HG02610 (cell line): Measurements from ENCODE around the gene UBTFL1.
"Not testable (repeated sequence)": the region's sequence is repeated elsewhere in the genome, so short reads cannot be mapped to it uniquely, and the experiment has no call there.

Experiments
- ATAC-seq: cut with Tn5 transposase; IDR thresholded peaks from one replicate; pipeline ENCODE4 v1.9.1; 2021; ENCODE audit warnings: mild to moderate bottlenecking, moderate library complexity; ENCODE audit not compliant: unreplicated experiment

UBTFL1 gene, protein sequence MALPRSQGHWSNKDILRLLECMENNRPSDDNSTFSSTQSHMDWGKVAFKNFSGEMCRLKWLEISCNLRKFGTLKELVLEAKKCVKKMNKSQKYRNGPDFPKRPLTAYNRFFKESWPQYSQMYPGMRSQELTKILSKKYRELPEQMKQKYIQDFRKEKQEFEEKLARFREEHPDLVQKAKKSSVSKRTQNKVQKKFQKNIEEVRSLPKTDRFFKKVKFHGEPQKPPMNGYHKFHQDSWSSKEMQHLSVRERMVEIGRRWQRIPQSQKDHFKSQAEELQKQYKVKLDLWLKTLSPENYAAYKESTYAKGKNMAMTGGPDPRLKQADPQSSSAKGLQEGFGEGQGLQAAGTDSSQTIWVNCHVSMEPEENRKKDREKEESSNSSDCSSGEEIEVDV

GRCh38 chr11:90085650-90086049 lies at the start of gene UBTFL1:
Gene UBTFL1, plus strand, starts transcription at chr11:90085950. Its CDS starts 0 bp downstream, at chr11:90085950.
- ATAC-seq, result not testable (repeated sequence)

GRCh38 chr11:90051591-90052209 lies 34.0 kb upstream of the UBTFL1 start:
- not testable (repeated sequence) for ATAC-seq

DNA sequence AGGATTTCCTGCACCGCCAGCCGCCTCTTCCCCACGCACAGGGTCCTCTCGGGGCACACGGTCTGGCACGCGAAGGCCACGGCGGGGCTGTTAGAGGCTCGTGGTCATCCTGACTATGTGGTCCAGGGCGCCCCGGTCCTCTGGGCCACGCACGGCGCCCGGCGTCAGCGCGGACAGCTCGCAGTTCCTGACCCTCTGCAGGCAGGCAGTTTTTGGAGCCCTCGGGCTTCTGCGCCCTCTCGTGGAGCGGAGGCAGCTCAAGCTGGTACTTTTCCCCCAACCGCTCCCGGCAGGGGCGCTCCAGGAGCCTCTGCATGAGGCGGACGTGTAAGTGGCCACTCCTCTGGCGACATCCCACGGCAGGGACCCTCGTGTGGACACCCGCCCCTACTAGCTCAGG lies 33.4 kb upstream of the UBTFL1 start:
- not testable (repeated sequence) for ATAC-seq

GRCh38 chr11:90053545-90053944 lies 32.2 kb upstream of the UBTFL1 start:
- ATAC-seq, result not testable (repeated sequence)

DNA sequence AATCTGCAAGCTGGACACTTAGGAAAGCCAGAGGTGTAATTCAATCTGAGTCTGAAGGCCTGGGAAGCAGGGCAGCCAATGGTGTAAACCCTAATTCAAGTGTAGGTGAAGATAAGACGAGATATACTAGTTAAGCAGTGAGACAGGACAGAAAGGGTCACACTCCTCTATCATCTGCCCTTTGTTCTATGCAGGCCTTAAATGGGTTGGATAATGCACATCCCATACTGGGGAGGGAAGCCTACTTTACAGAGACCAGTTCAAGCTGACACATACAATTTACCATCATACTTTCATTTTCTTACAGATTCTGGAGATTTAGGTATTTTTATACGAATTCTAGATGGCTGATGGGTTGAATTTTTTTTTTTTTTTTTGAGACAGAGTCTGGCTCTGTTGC lies 3.0 kb downstream of the UBTFL1 start:
- ATAC-seq, result not testable (repeated sequence)

GRCh38 chr11:90095230-90095924 lies 9.6 kb downstream of the UBTFL1 start:
- ATAC-seq, result not testable (repeated sequence)

GRCh38 chr11:90098261-90098660 lies 12.5 kb downstream of the UBTFL1 start:
- not testable (repeated sequence) for ATAC-seq

DNA sequence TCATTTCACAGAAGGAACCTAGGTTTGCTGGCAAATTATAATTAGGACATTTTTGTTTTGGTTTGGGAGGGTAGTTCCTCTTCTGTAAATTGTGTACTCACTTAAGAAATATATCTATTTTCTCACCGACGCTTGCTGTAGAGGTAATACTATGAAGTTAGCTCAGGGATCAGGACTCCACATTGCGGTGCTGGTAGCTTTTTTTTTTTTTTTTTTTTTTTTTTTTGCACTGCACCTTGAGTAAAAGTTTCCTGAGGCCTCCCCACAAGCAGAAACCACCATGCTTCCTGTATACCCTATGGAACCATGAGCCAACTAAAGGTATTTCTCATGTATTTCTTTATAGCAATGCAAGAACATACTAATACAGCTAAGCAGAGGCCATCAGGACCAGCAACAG lies 14.7 kb downstream of the UBTFL1 start:
- no peak for ATAC-seq

GRCh38 chr11:90113541-90113940 lies 27.8 kb downstream of the UBTFL1 start:
- no peak for ATAC-seq

- ATAC-seq, result no peak
Measured at GRCh38 chr11:90120191-90120590, 34.4 kb downstream of the UBTFL1 start.

GRCh38 chr11:90124371-90124770 lies 38.6 kb downstream of the UBTFL1 start:
- ATAC-seq, result no peak

DNA sequence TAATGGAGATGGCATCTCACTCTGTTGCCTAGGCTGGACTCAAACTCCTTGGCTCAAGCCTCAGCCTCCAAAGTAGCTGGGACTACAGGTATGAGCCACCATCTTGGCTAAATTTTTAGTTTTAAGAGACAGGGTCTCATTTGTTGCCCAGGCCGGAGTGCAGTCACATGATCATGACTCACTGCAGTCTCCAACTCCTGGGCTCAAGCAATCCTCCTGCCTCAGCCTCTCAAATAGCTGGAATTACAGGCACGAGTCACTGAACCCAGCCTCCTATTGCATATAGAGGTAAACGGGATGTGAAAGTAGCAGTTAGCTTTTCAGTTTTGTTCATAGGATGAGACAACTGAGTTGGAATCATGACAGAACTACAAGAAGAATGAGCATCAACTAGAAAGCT lies 39.2 kb downstream of the UBTFL1 start:
- ATAC-seq, result no peak

DNA sequence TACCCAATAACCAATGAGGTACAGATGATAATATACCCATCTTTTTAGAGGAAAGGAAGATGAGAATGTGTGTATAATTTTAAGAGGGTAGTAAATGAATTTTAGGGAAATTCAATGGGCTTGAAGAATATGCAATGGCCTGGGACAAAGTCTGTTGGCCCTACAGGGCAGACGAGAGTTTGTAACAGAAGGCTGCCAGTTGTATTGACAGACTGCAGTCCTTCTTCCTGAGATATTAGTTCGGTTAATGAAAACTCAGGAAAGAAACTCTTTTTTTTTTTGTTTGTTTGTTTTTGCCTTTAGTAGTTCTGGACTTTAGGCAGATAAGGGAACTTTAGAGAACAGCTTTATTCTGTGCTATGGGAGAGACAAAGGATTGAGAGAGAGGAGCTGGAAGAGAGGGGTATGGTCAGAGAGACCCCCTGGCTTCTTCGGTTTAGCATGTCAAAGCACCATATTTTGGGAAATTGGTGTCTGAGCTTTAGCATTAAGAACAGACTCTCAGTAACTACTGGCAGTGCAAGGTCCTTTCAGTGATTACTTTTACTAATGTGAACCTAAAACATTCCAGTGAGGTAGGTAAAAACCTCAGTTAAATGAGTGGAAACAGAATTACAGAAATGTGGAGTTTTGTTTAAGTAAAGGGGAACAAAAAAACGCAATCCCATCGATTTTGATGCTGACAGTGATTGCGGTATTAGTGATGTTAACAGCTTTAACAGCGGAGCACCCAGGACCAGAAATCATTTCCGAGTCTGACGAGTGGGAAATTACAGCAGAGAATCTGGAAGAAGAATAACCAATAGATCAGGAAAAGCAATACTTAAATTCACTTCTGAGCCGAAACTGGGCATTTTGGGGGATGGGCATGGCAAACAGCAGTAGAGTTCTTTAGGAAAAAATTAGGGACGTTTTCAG lies 48.1 kb downstream of the UBTFL1 start:
- no peak for ATAC-seq

DNA sequence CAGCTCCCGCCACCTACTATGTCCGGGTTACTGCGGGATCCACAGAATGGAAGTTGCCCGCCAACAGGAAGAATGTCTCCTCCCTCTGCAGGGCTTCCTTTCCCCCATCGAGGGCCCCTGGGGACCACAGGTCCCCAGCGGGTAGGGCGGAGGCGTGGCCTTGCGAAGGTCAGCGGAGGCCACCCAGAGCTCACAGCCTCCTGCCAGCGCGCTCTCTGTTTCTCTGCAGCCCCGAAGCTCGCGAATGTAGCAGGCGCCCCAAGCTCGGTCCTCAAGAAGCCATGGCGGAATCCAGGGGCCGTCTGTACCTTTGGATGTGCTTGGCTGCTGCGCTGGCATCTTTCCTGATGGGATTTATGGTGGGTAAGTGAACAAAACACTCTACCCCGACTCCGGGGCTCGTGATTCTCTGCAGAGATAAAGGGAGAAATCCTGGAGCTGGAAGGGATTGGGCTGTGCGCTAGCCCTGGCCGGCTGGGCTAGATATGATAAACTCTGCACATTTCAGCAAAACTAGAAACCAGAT lies 48.8 kb downstream of the UBTFL1 start, which contains the start of gene NAALAD2:
NAALAD2 (plus strand) TSS at position 186 of the 526 bp plus-strand sequence; CDS start at position 282, 96 bp downstream.
- ATAC-seq, result peak; percentile 81

DNA sequence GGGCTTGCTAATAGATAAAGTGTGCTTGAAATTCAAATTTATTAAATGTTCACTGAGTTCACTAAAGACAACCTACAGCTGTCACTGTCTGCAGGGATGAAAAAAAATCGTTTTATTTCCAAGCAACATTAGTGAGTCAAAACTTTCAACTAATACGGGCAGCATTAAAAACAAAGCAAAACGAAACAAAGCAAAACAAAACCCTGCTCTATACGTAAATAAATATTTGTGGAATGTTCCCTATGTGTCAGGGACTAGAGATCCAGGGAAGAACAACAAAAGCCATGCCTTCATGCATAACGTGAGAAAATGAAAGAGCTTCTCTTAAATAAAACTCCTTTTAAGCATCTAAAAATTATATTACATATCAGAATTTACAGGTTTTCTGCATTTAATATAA lies 49.3 kb downstream of the UBTFL1 start:
- peak; percentile 7 for ATAC-seq
